Neutrophil (primary cell): ENCODE data around the gene FYN.

Experiments
- H3K27ac ChIP-seq: fragments of 200-600 bp; sonication (generic); 2 replicates; pipeline ENCODE4 v1.5.1; 2016; ENCODE audit warnings: mild to moderate bottlenecking, moderate library complexity
- H3K27me3 ChIP-seq: fragments of 200-600 bp; sonication (generic); 2 replicates; pipeline ENCODE4 v1.6.0; 2016; ENCODE audit warnings: mild to moderate bottlenecking
- H3K36me3 ChIP-seq: fragments of 200-600 bp; sonication (generic); 2 replicates; pipeline ENCODE4 v1.5.1; 2017
- H3K4me1 ChIP-seq, 2 experiments: fragments of 200-600 bp in 1 of 2; sonication (generic) in 1 of 2; 1 replicate in 1 of 2; 2 replicates in 1 of 2; pipeline versions ENCODE4 v1.5.1 to v1.6.1; 2013 to 2016; ENCODE audit warnings: low read depth in 1 of 2, low read length in 1 of 2, mild to moderate bottlenecking in 1 of 2, moderate library complexity in 1 of 2; ENCODE audit not compliant: control insufficient read depth in 1 of 2, insufficient read depth in 1 of 2
- H3K4me3 ChIP-seq, 2 experiments: fragments of 200-600 bp in 1 of 2; sonication (generic) in 1 of 2; 1 replicate in 1 of 2; 2 replicates in 1 of 2; pipeline ENCODE4 v1.5.1; 2013 to 2016; ENCODE audit warnings: low read depth in 1 of 2, low read length in 1 of 2, mild to moderate bottlenecking in 1 of 2, moderate library complexity in 1 of 2
- H3K9me3 ChIP-seq: fragments of 200-600 bp; sonication (generic); 2 replicates; pipeline ENCODE4 v1.5.1; 2016
- TF ChIP-seq, protein P1 (sequence below): fragments of 200-600 bp; sonication (generic); IDR thresholded peaks from 2 replicates; pipeline ENCODE4 v1.5.1; 2016; ENCODE audit warnings: antibody characterized with exemption

Gene FYN

GRCh38 chr6:111829581-111829980, 43.7 kb downstream of the FYN start:
- H3K27ac ChIP-seq, result no peak overlapping the region
- H3K36me3 ChIP-seq, result no peaks in the 10 kb centered on the region
- no peak overlapping the region for H3K4me3 ChIP-seq
- no peaks in the 10 kb centered on the region for H3K9me3 ChIP-seq
- TF ChIP-seq, protein P1, sequence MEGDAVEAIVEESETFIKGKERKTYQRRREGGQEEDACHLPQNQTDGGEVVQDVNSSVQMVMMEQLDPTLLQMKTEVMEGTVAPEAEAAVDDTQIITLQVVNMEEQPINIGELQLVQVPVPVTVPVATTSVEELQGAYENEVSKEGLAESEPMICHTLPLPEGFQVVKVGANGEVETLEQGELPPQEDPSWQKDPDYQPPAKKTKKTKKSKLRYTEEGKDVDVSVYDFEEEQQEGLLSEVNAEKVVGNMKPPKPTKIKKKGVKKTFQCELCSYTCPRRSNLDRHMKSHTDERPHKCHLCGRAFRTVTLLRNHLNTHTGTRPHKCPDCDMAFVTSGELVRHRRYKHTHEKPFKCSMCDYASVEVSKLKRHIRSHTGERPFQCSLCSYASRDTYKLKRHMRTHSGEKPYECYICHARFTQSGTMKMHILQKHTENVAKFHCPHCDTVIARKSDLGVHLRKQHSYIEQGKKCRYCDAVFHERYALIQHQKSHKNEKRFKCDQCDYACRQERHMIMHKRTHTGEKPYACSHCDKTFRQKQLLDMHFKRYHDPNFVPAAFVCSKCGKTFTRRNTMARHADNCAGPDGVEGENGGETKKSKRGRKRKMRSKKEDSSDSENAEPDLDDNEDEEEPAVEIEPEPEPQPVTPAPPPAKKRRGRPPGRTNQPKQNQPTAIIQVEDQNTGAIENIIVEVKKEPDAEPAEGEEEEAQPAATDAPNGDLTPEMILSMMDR, result no peak
- H3K4me1 ChIP-seq, result no peaks in the 10 kb centered on the region
- no peaks in the 10 kb centered on the region for H3K27me3 ChIP-seq

GRCh38 chr6:111828809-111829208, 44.4 kb downstream of the FYN start:
- no peaks in the 10 kb centered on the region for H3K27me3 ChIP-seq
- H3K4me1 ChIP-seq, result no peaks in the 10 kb centered on the region
- no peak overlapping the region for H3K4me3 ChIP-seq
- H3K36me3 ChIP-seq, result no peaks in the 10 kb centered on the region
- no peaks in the 10 kb centered on the region for H3K9me3 ChIP-seq
- TF ChIP-seq, protein P1, result no peak
- no peak overlapping the region for H3K27ac ChIP-seq

DNA sequence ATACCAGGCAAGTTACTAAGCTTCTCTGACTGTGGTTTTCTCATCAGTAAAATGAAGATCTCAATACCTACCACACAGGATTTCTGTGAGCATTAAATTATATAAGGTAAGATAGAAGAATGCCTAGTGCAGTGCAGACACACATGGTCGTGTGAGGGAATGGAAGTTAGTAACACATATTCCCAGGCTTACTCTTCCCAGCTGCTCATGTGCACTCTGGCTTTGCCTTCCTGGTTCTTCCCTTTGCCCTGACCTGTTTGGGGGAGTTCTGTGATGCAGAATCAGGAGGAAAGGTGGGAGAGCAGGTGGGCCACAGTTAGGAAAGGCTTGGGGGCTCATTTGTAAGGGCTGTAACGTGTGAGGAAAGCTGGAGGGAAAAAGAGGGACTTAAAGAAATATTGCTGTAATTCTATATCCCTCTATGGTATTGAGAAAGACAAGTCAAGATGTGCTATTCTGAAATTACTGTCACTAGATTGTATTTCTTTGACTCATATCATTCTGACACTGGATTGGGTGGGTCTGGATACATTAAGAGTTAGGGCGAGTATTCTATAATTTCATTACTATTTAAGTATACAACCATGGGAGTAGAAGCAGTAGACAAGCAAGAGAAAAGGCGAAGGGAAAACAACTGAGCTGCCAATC, 47.7 kb downstream of the FYN start:
- TF ChIP-seq, protein P1, result no peak
- Histone ChIP-seq H3K27ac (no peak overlapping the region), H3K27me3 (no peaks in the 10 kb centered on the region), H3K4me3 (no peak overlapping the region), H3K9me3 (no peaks in the 10 kb centered on the region), H3K4me1 (no peaks in the 10 kb centered on the region), H3K36me3 (no peaks in the 10 kb centered on the region)

DNA sequence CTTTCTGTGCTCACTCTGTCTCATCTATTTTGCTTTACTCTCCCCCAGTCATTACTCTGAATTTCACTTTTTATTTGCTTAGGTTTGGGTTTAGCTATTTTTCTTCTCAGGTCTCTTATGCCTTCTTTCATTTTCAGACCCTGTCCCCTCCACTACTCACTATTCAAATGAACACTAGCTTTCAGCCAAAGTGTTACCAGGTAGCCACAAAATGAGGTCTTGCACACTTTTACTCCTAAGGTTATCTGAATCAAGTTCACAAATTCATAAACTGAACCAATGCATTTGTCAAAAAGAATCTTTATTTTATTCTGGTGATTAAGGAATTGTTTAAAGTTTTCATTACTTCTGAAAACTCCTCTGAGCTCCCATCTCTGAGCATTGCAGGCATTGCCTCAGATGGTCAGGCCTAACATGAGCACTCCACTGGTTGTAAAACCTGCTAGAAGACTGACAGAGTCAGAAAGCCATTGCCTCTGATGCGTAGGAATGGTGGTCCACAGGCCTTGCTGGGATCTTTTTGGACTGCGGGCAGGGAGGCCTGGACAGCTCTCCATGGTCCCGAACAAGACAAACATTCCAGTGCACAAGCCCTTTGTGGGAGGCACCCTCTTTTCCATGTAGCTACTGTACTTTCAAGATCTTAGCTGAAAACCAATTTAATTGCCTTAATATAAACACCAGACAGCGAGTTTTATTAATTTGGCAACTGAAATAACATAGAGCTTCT, 48.5 kb downstream of the FYN start:
- no peaks in the 10 kb centered on the region for H3K36me3 ChIP-seq
- H3K27me3 ChIP-seq, result no peaks in the 10 kb centered on the region
- H3K9me3 ChIP-seq, result no peaks in the 10 kb centered on the region
- H3K27ac ChIP-seq, result no peak overlapping the region
- TF ChIP-seq, protein P1, result no peak
- H3K4me1 ChIP-seq, result no peaks in the 10 kb centered on the region
- no peak overlapping the region for H3K4me3 ChIP-seq

GRCh38 chr6:111823831-111824607, 49.2 kb downstream of the FYN start:
- no peak overlapping the region for H3K4me3 ChIP-seq
- no peak overlapping the region for H3K27ac ChIP-seq
- TF ChIP-seq, protein P1, result no peak
- no peaks in the 10 kb centered on the region for H3K36me3 ChIP-seq
- no peaks in the 10 kb centered on the region for H3K27me3 ChIP-seq
- no peaks in the 10 kb centered on the region for H3K4me1 ChIP-seq
- H3K9me3 ChIP-seq, result no peaks in the 10 kb centered on the region
